NB4 (cell line): ENCODE measurements around the gene ABCB9.

Source experiments
- CTCF ChIP-seq: IDR thresholded peaks from one replicate; pipeline ENCODE4 v1.5.1; 2012; ENCODE audit warnings: low read depth, low read length
- POLR2A ChIP-seq: IDR thresholded peaks from 2 replicates; pipeline ENCODE4 v1.6.1; 2011; ENCODE audit warnings: mild to moderate bottlenecking; ENCODE audit not compliant: insufficient read length; ENCODE audit errors: extremely low read depth

GRCh38 chr12:122994140-122994675, 27.9 kb upstream of the ABCB9 start:
- TF ChIP-seq POLR2A (no peak), CTCF (no peak)
